ENCODE measurements around the gene ZC3H18.

ZC3H18 gene

DNA sequence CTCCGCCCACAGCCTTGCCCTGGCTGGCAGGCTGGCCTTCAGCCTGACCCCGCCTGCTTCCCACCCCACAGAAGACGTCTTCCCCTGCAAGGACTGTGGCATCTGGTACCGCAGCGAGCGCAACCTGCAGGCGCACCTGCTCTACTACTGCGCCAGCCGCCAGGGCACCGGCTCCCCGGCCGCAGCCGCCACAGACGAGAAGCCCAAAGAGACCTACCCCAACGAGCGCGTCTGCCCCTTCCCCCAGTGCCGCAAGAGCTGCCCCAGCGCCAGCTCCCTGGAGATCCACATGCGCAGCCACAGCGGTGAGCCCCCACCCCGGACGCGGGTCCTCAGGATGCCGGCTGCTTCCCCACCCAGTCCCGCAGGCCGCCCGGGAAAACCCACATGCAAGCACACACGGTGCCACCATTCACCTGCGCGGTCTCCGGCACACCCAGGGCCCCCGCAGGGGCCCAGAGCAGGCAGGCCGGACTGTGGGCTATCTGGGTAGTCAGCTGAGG is 38.2 kb upstream of the ZC3H18 start (continued):
- TF ChIP-seq PATZ1 (CRISPR knock-in tag; IDR thresholded peaks at IDR 0.05; ENCODE audit: borderline replicate concordance) (no peak), ZFP3 (CRISPR knock-in tag; IDR thresholded peaks at IDR 0.05) (no peak), ARNTL (CRISPR knock-in tag; IDR thresholded peaks at IDR 0.05; ENCODE audit: borderline replicate concordance, low read depth) (no peak), ZNF565 (CRISPR knock-in tag; conservative IDR thresholded peaks at IDR 0.05; ENCODE audit: low read depth) (no peak)

DNA sequence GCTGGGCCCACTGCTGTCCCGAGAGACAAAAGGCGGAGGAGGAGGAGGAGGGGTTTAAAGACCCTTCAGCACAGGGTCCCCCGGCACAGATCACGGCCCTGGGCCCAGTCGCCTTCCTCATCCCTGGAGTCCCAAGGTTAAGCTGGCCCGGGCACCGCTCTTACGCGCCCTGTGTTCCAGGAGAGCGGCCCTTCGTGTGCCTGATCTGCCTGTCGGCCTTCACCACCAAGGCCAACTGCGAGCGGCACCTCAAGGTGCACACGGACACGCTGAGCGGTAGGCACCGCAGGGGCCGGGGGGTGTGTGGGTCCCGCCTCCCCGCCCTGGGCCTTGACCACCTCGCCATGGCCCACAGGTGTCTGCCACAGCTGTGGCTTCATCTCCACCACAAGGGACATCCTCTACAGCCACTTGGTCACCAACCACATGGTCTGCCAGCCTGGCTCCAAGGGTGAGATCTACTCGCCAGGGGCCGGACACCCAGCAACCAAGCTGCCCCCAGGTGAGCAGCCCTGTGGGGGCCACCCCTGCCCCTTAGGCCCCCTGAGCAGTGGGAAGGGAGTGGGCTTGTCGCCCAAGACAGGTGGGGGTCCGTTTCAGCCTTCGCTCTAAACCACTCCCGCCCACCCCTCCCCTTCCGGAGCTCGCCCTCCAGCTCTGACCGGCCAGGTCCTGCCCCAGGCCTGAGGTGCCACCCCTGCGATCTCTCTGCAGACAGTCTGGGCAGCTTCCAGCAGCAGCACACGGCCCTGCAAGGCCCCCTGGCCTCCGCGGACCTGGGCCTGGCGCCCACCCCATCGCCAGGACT is 37.6 kb upstream of the ZC3H18 start:
- TF ChIP-seq OSR1 (CRISPR knock-in tag; IDR thresholded peaks at IDR 0.05) (no peak), ZNF70 (CRISPR knock-in tag; IDR thresholded peaks at IDR 0.05) (no peak), PATZ1 (CRISPR knock-in tag; IDR thresholded peaks at IDR 0.05; ENCODE audit: borderline replicate concordance) (no peak), ARNTL (CRISPR knock-in tag; IDR thresholded peaks at IDR 0.05; ENCODE audit: borderline replicate concordance, low read depth) (no peak), SNAI2 (CRISPR knock-in tag; IDR thresholded peaks at IDR 0.05) (no peak), ZNF8 (CRISPR knock-in tag; IDR thresholded peaks at IDR 0.05) (no peak), ZFP3 (CRISPR knock-in tag; IDR thresholded peaks at IDR 0.05) (no peak), ESRRG (CRISPR knock-in tag; IDR thresholded peaks at IDR 0.05) (no peak), ISL1 (CRISPR knock-in tag; IDR thresholded peaks at IDR 0.05) (no peak), PPARA (CRISPR knock-in tag; IDR thresholded peaks at IDR 0.05; ENCODE audit: borderline replicate concordance) (no peak), ZFP30 (CRISPR knock-in tag; IDR thresholded peaks at IDR 0.05) (no peak), TOX (CRISPR knock-in tag; IDR thresholded peaks at IDR 0.05; ENCODE audit: borderline replicate concordance) (no peak)
- TF ChIP-seq, protein P1, sequence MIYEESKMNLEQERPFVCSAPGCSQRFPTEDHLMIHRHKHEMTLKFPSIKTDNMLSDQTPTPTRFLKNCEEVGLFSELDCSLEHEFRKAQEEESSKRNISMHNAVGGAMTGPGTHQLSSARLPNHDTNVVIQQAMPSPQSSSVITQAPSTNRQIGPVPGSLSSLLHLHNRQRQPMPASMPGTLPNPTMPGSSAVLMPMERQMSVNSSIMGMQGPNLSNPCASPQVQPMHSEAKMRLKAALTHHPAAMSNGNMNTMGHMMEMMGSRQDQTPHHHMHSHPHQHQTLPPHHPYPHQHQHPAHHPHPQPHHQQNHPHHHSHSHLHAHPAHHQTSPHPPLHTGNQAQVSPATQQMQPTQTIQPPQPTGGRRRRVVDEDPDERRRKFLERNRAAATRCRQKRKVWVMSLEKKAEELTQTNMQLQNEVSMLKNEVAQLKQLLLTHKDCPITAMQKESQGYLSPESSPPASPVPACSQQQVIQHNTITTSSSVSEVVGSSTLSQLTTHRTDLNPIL (CRISPR knock-in tag; IDR thresholded peaks at IDR 0.05; ENCODE audit: low read depth): no peak
- ATAC-seq: no peak

DNA sequence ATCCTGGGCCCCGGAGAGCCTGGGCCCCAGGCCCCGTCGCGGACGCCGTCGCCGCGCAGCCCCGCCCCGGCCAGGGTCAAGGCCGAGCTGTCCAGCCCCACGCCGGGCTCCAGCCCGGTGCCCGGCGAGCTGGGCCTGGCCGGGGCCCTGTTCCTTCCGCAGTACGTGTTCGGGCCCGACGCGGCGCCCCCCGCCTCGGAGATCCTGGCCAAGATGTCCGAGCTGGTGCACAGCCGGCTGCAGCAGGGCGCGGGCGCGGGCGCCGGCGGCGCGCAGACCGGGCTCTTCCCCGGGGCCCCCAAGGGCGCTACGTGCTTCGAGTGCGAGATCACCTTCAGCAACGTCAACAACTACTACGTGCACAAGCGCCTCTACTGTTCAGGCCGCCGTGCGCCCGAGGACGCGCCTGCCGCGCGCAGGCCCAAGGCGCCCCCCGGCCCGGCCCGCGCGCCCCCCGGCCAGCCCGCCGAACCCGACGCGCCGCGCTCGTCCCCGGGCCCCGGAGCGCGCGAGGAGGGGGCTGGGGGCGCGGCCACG is 36.8 kb upstream of the ZC3H18 start:
- TF ChIP-seq, protein P2, sequence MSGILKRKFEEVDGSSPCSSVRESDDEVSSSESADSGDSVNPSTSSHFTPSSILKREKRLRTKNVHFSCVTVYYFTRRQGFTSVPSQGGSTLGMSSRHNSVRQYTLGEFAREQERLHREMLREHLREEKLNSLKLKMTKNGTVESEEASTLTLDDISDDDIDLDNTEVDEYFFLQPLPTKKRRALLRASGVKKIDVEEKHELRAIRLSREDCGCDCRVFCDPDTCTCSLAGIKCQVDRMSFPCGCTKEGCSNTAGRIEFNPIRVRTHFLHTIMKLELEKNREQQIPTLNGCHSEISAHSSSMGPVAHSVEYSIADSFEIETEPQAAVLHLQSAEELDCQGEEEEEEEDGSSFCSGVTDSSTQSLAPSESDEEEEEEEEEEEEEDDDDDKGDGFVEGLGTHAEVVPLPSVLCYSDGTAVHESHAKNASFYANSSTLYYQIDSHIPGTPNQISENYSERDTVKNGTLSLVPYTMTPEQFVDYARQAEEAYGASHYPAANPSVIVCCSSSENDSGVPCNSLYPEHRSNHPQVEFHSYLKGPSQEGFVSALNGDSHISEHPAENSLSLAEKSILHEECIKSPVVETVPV (CRISPR knock-in tag; IDR thresholded peaks at IDR 0.05): no peak
- TF ChIP-seq ZNF70 (CRISPR knock-in tag; IDR thresholded peaks at IDR 0.05) (no peak), BACH2 (CRISPR knock-in tag; IDR thresholded peaks at IDR 0.05; ENCODE audit: borderline replicate concordance) (no peak), OSR1 (CRISPR knock-in tag; IDR thresholded peaks at IDR 0.05) (no peak), ESRRG (CRISPR knock-in tag; IDR thresholded peaks at IDR 0.05) (no peak), PPARA (CRISPR knock-in tag; IDR thresholded peaks at IDR 0.05; ENCODE audit: borderline replicate concordance) (no peak), ZNF8 (CRISPR knock-in tag; IDR thresholded peaks at IDR 0.05) (no peak), ZNF565 (CRISPR knock-in tag; conservative IDR thresholded peaks at IDR 0.05; ENCODE audit: low read depth) (no peak), TCF4 (CRISPR knock-in tag; IDR thresholded peaks at IDR 0.05; ENCODE audit: borderline replicate concordance) (no peak), GLIS3 (CRISPR knock-in tag; IDR thresholded peaks at IDR 0.05) (no peak), TOX (CRISPR knock-in tag; IDR thresholded peaks at IDR 0.05; ENCODE audit: borderline replicate concordance) (no peak), PATZ1 (CRISPR knock-in tag; IDR thresholded peaks at IDR 0.05; ENCODE audit: borderline replicate concordance) (no peak), CSDC2 (CRISPR knock-in tag; IDR thresholded peaks at IDR 0.05) (no peak), ISL1 (CRISPR knock-in tag; IDR thresholded peaks at IDR 0.05) (no peak), ARNTL (CRISPR knock-in tag; IDR thresholded peaks at IDR 0.05; ENCODE audit: borderline replicate concordance, low read depth) (no peak), ZFP3 (CRISPR knock-in tag; IDR thresholded peaks at IDR 0.05) (no peak), SNAI2 (CRISPR knock-in tag; IDR thresholded peaks at IDR 0.05) (no peak), ZFP30 (CRISPR knock-in tag; IDR thresholded peaks at IDR 0.05) (no peak)
- TF ChIP-seq, protein P3, sequence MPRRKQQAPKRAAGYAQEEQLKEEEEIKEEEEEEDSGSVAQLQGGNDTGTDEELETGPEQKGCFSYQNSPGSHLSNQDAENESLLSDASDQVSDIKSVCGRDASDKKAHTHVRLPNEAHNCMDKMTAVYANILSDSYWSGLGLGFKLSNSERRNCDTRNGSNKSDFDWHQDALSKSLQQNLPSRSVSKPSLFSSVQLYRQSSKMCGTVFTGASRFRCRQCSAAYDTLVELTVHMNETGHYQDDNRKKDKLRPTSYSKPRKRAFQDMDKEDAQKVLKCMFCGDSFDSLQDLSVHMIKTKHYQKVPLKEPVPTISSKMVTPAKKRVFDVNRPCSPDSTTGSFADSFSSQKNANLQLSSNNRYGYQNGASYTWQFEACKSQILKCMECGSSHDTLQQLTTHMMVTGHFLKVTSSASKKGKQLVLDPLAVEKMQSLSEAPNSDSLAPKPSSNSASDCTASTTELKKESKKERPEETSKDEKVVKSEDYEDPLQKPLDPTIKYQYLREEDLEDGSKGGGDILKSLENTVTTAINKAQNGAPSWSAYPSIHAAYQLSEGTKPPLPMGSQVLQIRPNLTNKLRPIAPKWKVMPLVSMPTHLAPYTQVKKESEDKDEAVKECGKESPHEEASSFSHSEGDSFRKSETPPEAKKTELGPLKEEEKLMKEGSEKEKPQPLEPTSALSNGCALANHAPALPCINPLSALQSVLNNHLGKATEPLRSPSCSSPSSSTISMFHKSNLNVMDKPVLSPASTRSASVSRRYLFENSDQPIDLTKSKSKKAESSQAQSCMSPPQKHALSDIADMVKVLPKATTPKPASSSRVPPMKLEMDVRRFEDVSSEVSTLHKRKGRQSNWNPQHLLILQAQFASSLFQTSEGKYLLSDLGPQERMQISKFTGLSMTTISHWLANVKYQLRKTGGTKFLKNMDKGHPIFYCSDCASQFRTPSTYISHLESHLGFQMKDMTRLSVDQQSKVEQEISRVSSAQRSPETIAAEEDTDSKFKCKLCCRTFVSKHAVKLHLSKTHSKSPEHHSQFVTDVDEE (CRISPR knock-in tag; IDR thresholded peaks at IDR 0.05): no peak
- ATAC-seq: no peak

Data from SK-N-SH treated with all-trans-retinoic acid at 6 μM for 48 hours (cell line).